Stimulated activated CD4-positive, alpha-beta T cell treated with anti-CD3 and anti-CD28 coated beads, Interleukin-1b, Interleukin-23, amount 100 ng/mL, for 1 hour (primary cell): ENCODE results near the gene VCL.
"Not testable (repeated sequence)": the region's sequence is repeated elsewhere in the genome, so short reads cannot be mapped to it uniquely, and the experiment has no call there.

ENCODE experiments used
- DNase-seq, 2 donors: peaks; one replicate each; pipeline ENCODE4 v3.0.0-alpha.2; 2020; ENCODE audit warnings: low read depth in 2 of 2

The VCL gene

DNA sequence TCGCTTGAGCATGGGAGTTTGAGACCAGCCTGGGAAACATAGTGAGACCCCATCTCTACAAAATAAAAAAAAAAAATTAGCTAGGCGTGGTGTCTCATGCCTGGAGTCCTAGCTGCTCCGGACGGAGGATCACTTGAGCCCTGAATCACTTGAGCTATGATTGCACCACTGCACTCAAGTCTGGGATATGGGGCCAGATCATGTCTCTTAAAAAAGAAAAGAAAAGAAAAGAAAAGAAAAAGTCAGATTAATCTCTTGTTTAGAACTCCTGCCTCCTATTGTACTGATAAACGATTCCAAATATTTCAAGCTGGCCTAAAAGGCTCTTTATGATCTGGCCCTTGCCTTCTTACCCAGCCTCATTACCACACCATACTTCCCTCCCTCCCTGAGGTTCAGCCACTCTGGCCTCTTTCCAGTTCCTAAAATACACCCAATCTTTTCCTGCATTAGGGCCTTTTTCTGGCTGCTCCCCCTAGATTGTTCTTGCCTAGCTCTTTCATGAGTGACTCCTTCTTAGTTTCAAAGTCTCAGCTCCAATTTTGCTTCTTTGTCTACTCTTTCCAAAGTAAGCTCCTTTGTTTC, 41.7 kb downstream of the VCL start:
- DNase-seq = no peak

DNA sequence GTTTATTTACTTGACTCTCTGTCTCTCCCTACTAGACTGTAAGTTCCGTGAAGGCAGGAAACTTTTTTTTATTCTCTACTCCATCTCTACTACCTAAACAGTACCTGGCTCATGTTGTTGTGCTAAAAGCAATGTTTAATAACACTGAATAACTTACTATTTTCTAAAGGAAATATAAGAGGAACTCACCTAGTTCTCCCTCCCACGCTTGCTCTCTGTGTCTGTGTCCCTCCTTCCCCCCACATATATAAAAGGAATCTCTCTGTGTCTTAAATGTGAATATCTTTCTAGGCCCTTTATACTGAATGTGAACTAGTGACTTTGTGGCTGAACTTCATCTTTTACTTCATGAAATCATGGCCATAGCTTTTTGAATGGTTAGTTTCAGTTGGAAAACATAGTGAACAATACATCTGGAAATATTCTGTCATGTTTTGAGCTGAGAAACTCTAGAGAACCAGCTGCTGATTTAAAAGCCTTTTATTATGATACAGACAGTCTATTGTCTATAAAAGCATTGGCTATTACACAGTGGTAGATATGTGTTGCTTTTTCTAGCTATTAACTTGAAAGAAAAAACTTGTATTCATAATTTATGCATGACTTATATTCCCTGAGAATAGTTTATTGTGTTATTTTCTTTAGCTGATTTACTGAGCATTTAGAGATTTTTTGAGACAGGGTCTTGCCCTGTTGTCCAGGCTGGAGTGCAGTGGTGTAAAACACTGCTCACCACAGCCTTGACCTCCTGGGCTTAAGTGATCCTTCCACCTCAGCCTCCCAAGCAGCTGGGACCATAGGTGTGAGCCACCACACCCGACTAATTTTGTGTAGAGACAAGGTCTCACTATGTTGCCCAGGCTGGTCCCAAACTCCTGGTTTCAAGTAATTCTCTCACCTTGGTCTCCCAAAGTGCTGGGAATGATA, 42.5 kb downstream of the VCL start:
- DNase-seq = no peak

- no peak for DNase-seq
These were observed 46.5 kb downstream of the VCL start for GRCh38 chr10:74044419-74044818.

DNA sequence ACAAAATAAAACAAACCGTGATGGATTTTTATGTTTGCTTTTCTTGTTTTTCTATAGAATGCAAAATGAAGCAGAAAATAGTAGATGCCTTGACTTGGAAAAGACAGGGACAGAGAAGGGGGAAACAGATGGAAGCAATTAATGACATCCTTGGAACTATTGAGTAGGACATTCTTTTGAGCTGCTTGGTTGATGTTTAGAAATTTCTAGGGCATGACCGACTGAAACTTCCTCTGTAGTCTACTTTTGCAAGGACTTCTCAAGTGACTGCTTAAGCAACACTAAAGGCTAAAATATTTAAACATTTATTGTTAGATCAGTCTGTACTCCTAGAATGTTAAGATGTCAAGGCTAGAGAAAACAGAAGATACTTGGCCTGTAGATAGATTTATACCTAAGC, 49.4 kb downstream of the VCL start:
- no peak for DNase-seq

DNA sequence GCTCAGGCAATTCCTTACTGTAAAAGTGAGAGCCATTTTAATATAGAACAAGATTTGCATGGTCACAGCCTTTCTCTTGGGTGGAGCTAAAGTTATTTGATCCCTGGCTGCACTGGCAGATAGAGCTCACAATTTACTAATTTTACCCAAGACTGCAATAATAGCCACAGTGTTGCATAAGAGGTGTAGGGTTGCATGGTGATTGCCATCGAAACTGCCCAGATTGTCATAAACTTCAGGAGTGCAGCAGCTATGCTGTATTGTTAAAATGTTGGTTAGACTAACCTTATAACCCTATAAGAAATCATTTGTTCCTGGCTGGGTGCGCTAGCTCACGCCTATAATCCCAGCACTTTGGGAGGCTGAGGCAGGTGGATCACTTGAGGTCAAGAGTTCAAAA, 50.0 kb downstream of the VCL start:
- DNase-seq = no peak

GRCh38 chr10:74048433-74048832, 50.5 kb downstream of the VCL start:
- no peak for DNase-seq

DNA sequence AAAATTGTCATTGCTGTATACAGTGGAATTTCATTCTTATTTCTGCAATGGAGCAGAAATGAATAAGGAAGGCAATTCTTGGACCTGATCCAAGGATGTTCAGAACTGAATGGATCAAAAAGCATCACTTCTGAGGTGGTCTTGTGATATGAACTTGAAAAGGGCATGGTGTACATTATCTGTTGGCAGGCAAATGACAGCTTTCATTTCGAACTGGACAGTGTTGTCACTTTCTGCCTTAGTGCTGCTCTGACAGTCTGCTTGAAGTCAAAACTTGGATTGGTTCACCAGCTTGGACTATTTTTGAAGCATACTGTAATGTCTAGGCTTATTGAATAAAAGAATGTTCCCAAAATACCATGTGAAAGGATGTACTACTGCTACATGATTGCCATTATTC, 52.0 kb downstream of the VCL start:
- DNase-seq = no peak

DNA sequence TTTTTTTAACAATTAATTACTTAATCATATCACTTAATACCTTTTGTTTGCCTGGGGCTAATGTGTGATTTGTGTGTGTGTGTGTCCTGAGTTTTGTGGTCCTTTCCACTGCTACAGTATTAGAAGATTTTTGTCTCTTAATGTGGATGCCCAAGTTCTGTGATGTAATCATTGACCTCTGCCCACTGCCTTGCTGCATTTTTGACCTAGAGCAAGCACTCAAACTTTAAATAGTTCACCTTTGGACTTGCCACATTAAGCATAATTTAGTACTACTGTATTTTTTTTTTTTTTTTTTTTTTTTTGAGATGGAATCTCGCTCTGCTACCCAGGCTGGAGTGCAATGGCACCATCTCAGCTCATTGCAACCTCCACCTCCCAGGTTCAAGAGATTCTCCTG, 52.7 kb downstream of the VCL start:
- no peak for DNase-seq

- no peak for DNase-seq
These were observed 53.9 kb downstream of the VCL start for GRCh38 chr10:74051736-74052342.

- DNase-seq = no peak
These were observed 55.1 kb downstream of the VCL start for GRCh38 chr10:74052994-74053393.

DNA sequence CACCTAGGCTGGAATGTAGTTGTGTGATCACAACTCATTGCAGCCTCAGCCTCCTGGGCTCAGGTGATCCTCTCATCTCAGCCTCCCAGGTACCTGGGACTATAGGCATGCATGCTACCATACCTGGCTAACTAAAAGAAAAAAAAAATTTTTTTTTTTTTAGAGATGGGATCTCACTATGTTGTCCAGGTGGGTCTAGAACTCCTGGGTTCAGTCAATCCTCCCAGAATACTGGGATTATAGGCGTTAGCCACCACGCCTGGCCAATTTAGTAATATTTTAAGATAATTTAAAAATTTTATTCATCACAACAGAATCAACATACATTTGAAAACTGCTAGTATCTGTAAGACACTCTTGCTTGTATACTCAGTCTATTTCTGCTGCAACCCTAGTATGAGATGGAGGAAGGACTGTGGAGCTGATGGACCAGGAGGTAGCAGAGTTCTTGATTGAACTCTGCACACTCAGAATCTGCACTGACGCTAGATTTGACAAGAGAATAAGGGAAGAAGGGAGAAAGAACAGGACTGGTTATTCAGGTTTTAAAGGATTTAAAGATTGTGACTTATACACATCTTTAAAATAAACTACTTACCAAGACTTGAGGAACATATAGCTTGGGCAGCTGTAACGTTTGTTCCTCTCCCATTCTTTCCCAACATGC, 57.6 kb downstream of the VCL start:
- no peak for DNase-seq

- DNase-seq = no peak
These were observed 58.3 kb downstream of the VCL start for GRCh38 chr10:74056050-74056818.

- no peak for DNase-seq
These were observed 60.2 kb downstream of the VCL start for GRCh38 chr10:74058071-74058470.

DNA sequence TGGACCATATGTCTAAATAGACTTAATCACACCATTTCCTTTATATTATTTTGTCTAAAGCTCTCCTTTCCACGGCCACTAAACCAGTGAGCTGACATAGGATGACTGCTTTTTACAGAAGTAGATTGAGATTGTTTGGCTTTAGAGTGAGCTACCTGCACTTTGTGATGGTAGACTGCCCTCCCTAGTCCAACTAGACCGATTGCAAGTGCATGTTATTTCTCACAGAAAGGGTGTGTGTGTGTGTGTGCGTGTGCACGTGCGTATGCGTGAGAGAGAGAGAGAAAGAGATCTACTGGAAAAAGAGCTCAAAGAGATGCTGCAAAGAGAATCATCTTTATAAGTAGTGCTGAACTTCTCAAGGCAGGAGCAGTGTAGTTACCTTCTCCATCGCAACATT, 60.7 kb downstream of the VCL start:
- no peak for DNase-seq

DNA sequence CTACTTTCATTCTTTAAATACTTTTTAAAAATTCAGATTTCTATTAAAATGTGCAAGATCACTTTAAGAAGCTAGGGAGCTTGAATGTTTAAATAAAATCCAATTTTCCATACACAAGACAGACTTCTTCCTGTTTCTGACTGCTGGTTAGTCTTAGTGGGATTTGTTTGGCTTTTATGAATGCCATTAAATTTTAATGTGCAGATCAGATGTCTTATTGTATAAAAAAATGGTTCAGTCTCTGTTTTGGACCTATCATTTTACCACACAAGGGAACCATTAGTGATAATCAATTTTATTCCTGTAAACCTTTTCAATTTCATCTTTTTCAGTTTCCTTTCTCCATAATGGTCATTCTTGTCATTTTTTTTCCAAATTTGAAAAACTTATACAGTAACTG, 63.2 kb downstream of the VCL start:
- no peak for DNase-seq

DNA sequence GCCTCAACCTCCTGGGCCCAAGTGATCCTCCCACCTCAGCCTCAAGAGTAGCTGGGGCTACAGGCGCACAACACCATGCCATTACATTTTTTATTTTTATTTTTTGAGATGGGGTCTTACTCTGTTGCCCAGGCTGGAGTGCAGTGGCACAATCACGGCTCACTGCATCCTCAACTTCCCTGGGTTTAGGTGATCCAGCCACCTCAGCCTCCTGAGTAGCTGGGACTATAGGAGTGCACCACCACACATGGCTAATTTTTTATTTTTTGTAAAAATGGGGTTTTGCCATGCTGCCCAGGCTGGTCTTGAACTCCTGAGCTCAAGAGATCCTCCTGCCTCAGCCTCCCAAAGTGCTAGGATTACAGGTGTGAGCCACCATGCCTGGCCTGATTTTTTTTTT, 64.1 kb downstream of the VCL start:
- not testable (repeated sequence) for DNase-seq

DNA sequence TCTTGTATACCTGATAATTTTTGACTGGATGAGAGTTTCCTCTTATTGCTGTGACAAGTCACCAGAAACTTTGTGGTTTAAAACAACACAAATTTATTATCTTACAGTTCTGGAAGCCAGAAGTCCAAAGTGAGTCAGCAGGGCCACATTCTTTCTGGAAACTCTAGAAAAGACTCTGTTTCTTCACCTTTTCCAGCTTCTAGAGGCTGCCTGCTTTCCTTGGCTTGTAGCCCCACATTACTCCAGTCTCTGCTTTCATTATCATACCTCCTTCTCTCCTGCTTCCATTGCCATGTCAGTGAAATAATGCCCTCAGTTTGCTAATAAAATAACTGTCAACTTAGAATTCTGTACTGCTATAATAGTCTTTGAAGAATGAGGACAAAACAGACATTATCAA, 65.3 kb downstream of the VCL start:
- no peak for DNase-seq

DNA sequence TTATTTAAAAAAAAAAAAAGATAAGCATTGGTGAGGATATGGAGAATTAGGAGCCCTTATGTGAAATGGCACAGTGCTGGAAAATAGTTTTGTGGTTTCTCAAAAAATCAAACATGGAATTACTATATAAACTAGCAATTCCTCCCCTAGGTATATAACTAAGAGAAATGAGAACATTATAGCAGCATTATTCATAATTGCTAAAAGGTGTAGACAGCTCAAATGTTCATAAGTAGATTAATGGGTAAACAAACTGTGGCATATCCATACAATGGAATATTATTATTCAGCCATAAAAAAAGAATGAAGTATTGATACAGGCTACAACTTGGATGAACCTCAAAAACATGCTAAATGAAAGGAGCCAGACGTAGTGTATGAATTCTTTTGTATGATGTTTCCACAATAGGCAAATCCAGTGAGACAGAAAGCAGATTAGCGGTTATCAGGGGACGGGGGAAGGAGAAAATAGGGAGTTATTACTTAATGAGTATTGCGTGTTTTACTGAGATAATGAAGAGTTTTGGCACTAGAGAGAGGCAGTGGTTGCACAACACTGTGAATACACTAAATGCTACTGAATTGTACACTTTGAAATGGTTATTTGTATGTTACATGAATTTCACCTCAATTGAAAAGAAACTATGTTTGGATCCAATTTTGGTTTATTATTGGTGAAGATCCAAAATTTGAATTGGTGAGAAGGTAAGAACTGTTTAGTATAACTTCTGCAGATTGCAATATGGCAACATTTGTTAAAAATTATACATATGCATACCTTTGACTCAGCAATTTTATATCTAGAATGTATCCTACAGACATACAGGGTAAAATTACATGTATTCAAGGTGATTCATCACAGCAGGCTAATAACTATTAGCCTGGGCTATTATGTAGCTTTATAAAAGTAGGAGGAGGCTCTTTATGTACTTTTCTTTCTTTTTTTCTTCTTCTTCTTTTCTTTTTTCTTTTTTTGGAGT, 69.7 kb downstream of the VCL start:
- no peak for DNase-seq

- DNase-seq = no peak
These were observed 73.2 kb downstream of the VCL start for GRCh38 chr10:74071157-74071556.

DNA sequence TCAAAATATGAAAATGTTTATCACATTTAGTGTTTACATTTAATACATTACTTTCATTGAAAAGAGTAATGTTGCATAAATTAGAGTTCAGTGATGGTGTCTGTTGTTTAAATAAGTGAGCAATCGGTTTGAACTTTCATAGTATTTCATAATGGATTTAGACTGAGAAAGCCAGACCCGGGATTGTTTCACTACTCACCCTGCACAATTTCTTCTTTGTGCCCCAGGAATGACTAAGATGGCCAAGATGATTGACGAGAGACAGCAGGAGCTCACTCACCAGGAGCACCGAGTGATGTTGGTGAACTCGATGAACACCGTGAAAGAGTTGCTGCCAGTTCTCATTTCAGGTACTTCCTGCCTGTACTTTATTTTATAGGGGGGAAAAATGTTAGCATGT, 74.6 kb downstream of the VCL start:
- DNase-seq = no peak

- DNase-seq = no peak
These were observed 78.0 kb downstream of the VCL start for GRCh38 chr10:74075906-74076305.
